ENCODE results near the gene EZR.
A peak's percentile ranks its signal among the peaks of the same experiment; 100 is the strongest.
"Not testable (repeated sequence)": the region's sequence is repeated elsewhere in the genome, so short reads cannot be mapped to it uniquely, and the experiment has no call there.

EZR gene

GRCh38 chr6:158839796-158840195 lies 20.6 kb upstream of the EZR start:
- Histone ChIP-seq H3K27ac (ENCODE audit: low read length) (no peak overlapping the region), H3K9me3 (ENCODE audit: control insufficient read depth in 1 of 2, low read length in 2 of 2) (no peaks in the 10 kb centered on the region), H3K36me3 (ENCODE audit: control insufficient read depth in 1 of 2, insufficient read depth in 2 of 2, low read length in 2 of 2) (no peaks in the 10 kb centered on the region), H3K4me3 (ENCODE audit: low read depth in 1 of 2, low read length in 2 of 2) (no peak overlapping the region), H3K27me3 (ENCODE audit: low read depth, low read length) (no peaks in the 10 kb centered on the region), H3K4me1 (ENCODE audit: control insufficient read depth in 1 of 2, insufficient read depth in 2 of 2, low read length in 2 of 2) (peaks cover 0 to 3% of the 10 kb centered on the region in 2 donors)

DNA sequence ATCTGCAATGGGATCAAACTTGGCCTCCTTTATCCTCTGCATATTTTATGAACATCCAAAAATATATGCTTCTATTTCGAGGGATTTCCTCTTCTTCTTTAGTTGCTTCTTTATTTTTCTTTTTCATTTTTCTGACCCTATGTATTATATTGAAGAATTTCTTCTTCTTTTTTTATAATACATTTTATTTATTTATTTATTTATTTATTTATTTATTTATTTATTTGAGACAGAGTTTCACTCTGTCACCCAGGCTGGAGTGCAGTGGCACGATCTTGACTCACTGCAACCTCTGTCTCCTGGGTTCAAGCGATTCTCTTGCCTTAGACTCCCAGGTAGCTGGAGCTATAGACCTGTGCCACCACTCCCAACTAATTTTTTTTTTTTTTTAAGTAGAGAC lies 19.6 kb upstream of the EZR start:
- H3K4me3 ChIP-seq (ENCODE audit: low read depth in 1 of 2, low read length in 2 of 2); H3K9me3 ChIP-seq (ENCODE audit: control insufficient read depth in 1 of 2, low read length in 2 of 2); H3K36me3 ChIP-seq (ENCODE audit: control insufficient read depth in 1 of 2, insufficient read depth in 2 of 2, low read length in 2 of 2); H3K27ac ChIP-seq (ENCODE audit: low read length); H3K4me1 ChIP-seq (ENCODE audit: control insufficient read depth in 1 of 2, insufficient read depth in 2 of 2, low read length in 2 of 2); H3K27me3 ChIP-seq (ENCODE audit: low read depth, low read length): not testable (repeated sequence)

- Histone ChIP-seq H3K4me1 (ENCODE audit: control insufficient read depth in 1 of 2, insufficient read depth in 2 of 2, low read length in 2 of 2) (peaks cover 0 to 3% of the 10 kb centered on the region in 2 donors), H3K27me3 (ENCODE audit: low read depth, low read length) (no peaks in the 10 kb centered on the region), H3K9me3 (ENCODE audit: control insufficient read depth in 1 of 2, low read length in 2 of 2) (no peaks in the 10 kb centered on the region), H3K4me3 (ENCODE audit: low read depth in 1 of 2, low read length in 2 of 2) (no peak overlapping the region), H3K36me3 (ENCODE audit: control insufficient read depth in 1 of 2, insufficient read depth in 2 of 2, low read length in 2 of 2) (no peaks in the 10 kb centered on the region), H3K27ac (ENCODE audit: low read length) (no peak overlapping the region)
Measured at GRCh38 chr6:158837684-158838625, 18.8 kb upstream of the EZR start.

DNA sequence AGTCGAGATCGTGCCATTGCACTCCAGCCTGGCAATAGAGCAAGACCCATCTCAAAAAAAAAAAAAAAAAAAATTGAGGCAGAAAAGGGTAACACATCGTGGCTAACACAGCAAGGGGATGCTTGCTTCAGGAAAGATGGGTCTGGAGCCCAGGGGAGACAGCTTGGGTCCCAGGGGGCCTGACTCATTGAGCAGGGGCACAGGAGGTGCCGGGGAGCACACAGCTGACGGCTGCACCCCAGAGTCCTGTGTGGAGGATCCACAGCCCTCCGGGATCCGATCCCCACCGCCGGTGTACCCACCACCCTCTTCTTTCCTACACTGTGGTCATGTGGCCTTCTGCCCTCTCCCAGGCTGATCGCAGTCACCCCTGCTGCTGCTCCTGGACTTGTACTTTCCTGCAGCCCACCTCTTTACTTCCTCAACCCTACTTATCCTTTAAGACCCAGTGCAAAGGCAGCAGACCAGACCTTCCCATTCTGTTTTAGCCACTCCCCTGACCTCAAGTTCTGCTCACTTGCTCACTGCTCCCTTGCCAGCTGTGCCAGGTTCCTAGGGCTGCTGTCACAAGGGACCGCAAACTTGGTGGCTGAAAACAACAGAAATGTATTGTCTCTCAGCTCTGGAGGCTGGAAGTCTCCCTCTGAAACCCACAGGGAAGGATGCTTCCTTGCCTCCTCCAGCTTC lies 17.6 kb upstream of the EZR start:
- H3K9me3 ChIP-seq (ENCODE audit: control insufficient read depth in 1 of 2, low read length in 2 of 2) = no peaks in the 10 kb centered on the region
- no peak overlapping the region for H3K27ac ChIP-seq (ENCODE audit: low read length)
- H3K4me3 ChIP-seq (ENCODE audit: low read depth in 1 of 2, low read length in 2 of 2) = no peak overlapping the region
- H3K4me1 ChIP-seq (ENCODE audit: control insufficient read depth in 1 of 2, insufficient read depth in 2 of 2, low read length in 2 of 2) = peaks cover 0 to 3% of the 10 kb centered on the region in 2 donors
- no peaks in the 10 kb centered on the region for H3K27me3 ChIP-seq (ENCODE audit: low read depth, low read length)
- H3K36me3 ChIP-seq (ENCODE audit: control insufficient read depth in 1 of 2, insufficient read depth in 2 of 2, low read length in 2 of 2) = no peaks in the 10 kb centered on the region

GRCh38 chr6:158835616-158836221 lies 16.6 kb upstream of the EZR start:
- H3K27me3 ChIP-seq (ENCODE audit: low read depth, low read length) = no peaks in the 10 kb centered on the region
- peaks cover 0 to 3% of the 10 kb centered on the region in 2 donors for H3K4me1 ChIP-seq (ENCODE audit: control insufficient read depth in 1 of 2, insufficient read depth in 2 of 2, low read length in 2 of 2)
- H3K4me3 ChIP-seq (ENCODE audit: low read depth in 1 of 2, low read length in 2 of 2) = peak overlapping the region in 1 of 2 donors; percentile 26
- H3K9me3 ChIP-seq (ENCODE audit: control insufficient read depth in 1 of 2, low read length in 2 of 2) = no peaks in the 10 kb centered on the region
- H3K36me3 ChIP-seq (ENCODE audit: control insufficient read depth in 1 of 2, insufficient read depth in 2 of 2, low read length in 2 of 2) = no peaks in the 10 kb centered on the region
- H3K27ac ChIP-seq (ENCODE audit: low read length) = no peak overlapping the region

GRCh38 chr6:158834675-158835385 lies 15.7 kb upstream of the EZR start:
- Histone ChIP-seq H3K36me3 (ENCODE audit: control insufficient read depth in 1 of 2, insufficient read depth in 2 of 2, low read length in 2 of 2) (no peaks in the 10 kb centered on the region), H3K27me3 (ENCODE audit: low read depth, low read length) (no peaks in the 10 kb centered on the region), H3K4me3 (ENCODE audit: low read depth in 1 of 2, low read length in 2 of 2) (no peak overlapping the region), H3K27ac (ENCODE audit: low read length) (no peak overlapping the region), H3K9me3 (ENCODE audit: control insufficient read depth in 1 of 2, low read length in 2 of 2) (no peaks in the 10 kb centered on the region), H3K4me1 (ENCODE audit: control insufficient read depth in 1 of 2, insufficient read depth in 2 of 2, low read length in 2 of 2) (peaks cover 0 to 3% of the 10 kb centered on the region in 2 donors)

- not testable (repeated sequence) for H3K4me1 ChIP-seq (ENCODE audit: control insufficient read depth in 1 of 2, insufficient read depth in 2 of 2, low read length in 2 of 2); H3K27ac ChIP-seq (ENCODE audit: low read length); H3K4me3 ChIP-seq (ENCODE audit: low read depth in 1 of 2, low read length in 2 of 2); H3K9me3 ChIP-seq (ENCODE audit: control insufficient read depth in 1 of 2, low read length in 2 of 2); H3K36me3 ChIP-seq (ENCODE audit: control insufficient read depth in 1 of 2, insufficient read depth in 2 of 2, low read length in 2 of 2); H3K27me3 ChIP-seq (ENCODE audit: low read depth, low read length)
Measured at GRCh38 chr6:158832807-158833206, 13.6 kb upstream of the EZR start.

DNA sequence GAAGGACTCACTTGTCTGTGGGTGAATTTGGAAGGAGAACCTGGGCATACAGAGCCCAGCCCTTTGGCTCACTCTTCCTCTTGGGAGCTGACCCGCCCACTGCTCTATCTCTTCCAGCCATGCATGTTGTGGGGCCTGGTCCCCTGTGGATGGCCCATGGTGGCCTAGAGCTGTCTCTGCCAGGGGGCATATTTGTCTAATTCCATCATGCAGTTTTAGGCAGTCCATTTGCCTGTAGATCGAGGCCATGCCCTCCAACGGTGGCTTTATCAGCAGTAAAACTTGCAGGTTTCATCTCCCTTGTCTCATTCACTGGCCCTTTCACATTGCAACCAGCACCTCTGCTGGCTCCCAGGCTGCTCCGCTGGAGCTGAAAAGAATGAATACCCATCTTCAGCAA lies 12.9 kb upstream of the EZR start:
- H3K27ac ChIP-seq (ENCODE audit: low read length) = no peak overlapping the region
- H3K9me3 ChIP-seq (ENCODE audit: control insufficient read depth in 1 of 2, low read length in 2 of 2) = no peaks in the 10 kb centered on the region
- H3K36me3 ChIP-seq (ENCODE audit: control insufficient read depth in 1 of 2, insufficient read depth in 2 of 2, low read length in 2 of 2) = no peaks in the 10 kb centered on the region
- H3K27me3 ChIP-seq (ENCODE audit: low read depth, low read length) = no peaks in the 10 kb centered on the region
- H3K4me1 ChIP-seq (ENCODE audit: control insufficient read depth in 1 of 2, insufficient read depth in 2 of 2, low read length in 2 of 2) = peaks cover 0 to 3% of the 10 kb centered on the region in 2 donors
- H3K4me3 ChIP-seq (ENCODE audit: low read depth in 1 of 2, low read length in 2 of 2) = no peak overlapping the region

- H3K4me1 ChIP-seq (ENCODE audit: control insufficient read depth in 1 of 2, insufficient read depth in 2 of 2, low read length in 2 of 2) = peaks cover 0 to 3% of the 10 kb centered on the region in 2 donors
- no peaks in the 10 kb centered on the region for H3K9me3 ChIP-seq (ENCODE audit: control insufficient read depth in 1 of 2, low read length in 2 of 2)
- no peaks in the 10 kb centered on the region for H3K36me3 ChIP-seq (ENCODE audit: control insufficient read depth in 1 of 2, insufficient read depth in 2 of 2, low read length in 2 of 2)
- no peak overlapping the region for H3K27ac ChIP-seq (ENCODE audit: low read length)
- no peaks in the 10 kb centered on the region for H3K27me3 ChIP-seq (ENCODE audit: low read depth, low read length)
- H3K4me3 ChIP-seq (ENCODE audit: low read depth in 1 of 2, low read length in 2 of 2) = no peak overlapping the region
Measured at GRCh38 chr6:158831571-158831970, 12.4 kb upstream of the EZR start.

GRCh38 chr6:158830736-158831135 lies 11.6 kb upstream of the EZR start:
- Histone ChIP-seq H3K27ac (ENCODE audit: low read length) (no peak overlapping the region), H3K9me3 (ENCODE audit: control insufficient read depth in 1 of 2, low read length in 2 of 2) (no peaks in the 10 kb centered on the region), H3K36me3 (ENCODE audit: control insufficient read depth in 1 of 2, insufficient read depth in 2 of 2, low read length in 2 of 2) (no peaks in the 10 kb centered on the region), H3K27me3 (ENCODE audit: low read depth, low read length) (no peaks in the 10 kb centered on the region), H3K4me1 (ENCODE audit: control insufficient read depth in 1 of 2, insufficient read depth in 2 of 2, low read length in 2 of 2) (peaks cover 2 to 4% of the 10 kb centered on the region in 2 donors), H3K4me3 (ENCODE audit: low read depth in 1 of 2, low read length in 2 of 2) (no peak overlapping the region)

GRCh38 chr6:158828807-158829206 lies 9.6 kb upstream of the EZR start:
- Histone ChIP-seq H3K36me3 (ENCODE audit: control insufficient read depth in 1 of 2, insufficient read depth in 2 of 2, low read length in 2 of 2) (no peaks in the 10 kb centered on the region), H3K27me3 (ENCODE audit: low read depth, low read length) (no peaks in the 10 kb centered on the region), H3K27ac (ENCODE audit: low read length) (no peak overlapping the region), H3K4me3 (ENCODE audit: low read depth in 1 of 2, low read length in 2 of 2) (no peak overlapping the region), H3K9me3 (ENCODE audit: control insufficient read depth in 1 of 2, low read length in 2 of 2) (no peaks in the 10 kb centered on the region), H3K4me1 (ENCODE audit: control insufficient read depth in 1 of 2, insufficient read depth in 2 of 2, low read length in 2 of 2) (peaks cover 0 to 4% of the 10 kb centered on the region in 2 donors)

Data from muscle layer of duodenum (tissue), 2 donors.